ENCODE data around the gene KCNQ1. TPM values are rescaled to one million over a fixed set of nuclear protein-coding genes. Genes with fewer than 3 reads are reported as not detected.

KCNQ1 gene
- total RNA-seq, 6 donors from 2014 or later, result 18.0 to 45.4 (median 32.7) TPM

GRCh38 chr11:2791521-2792380, 346.9 kb downstream of the KCNQ1 start:
- Histone ChIP-seq H3K27me3 (no peaks in the 10 kb centered on the region), H3K4me3 (peak overlapping the region; percentile 41 to 63 (median 56)), H3K4me1 (peaks cover 8 to 21% (median 14%) of the 10 kb centered on the region in 4 donors), H3K36me3 (no peaks in the 10 kb centered on the region), H3K27ac (peak overlapping the region in 2 of 4 donors; percentile 43 to 79), H3K9me3 (no peaks in the 10 kb centered on the region)
- 16 to 47% methylated on average over 7 to 43 of the region's 71 CpGs for WGBS, 2 donors
- DNase-seq (peak; percentile 22 to 84), ATAC-seq (ENCODE audit: low FRiP score in 2 of 2) (peak in 1 of 2 donors; percentile 35)
- no peak for TF ChIP-seq POLR2AphosphoS5 (IDR thresholded peaks at IDR 0.05)
- TF ChIP-seq EP300 (IDR thresholded peaks at IDR 0.05), result no peak
- peak in 1 of 6 experiments; percentile 5 for TF ChIP-seq CTCF (IDR thresholded peaks at IDR 0.05)

GRCh38 chr11:2792381-2793250, 347.8 kb downstream of the KCNQ1 start:
- TF ChIP-seq CTCF (IDR thresholded peaks at IDR 0.05) (no peak), EP300 (IDR thresholded peaks at IDR 0.05) (no peak), POLR2AphosphoS5 (IDR thresholded peaks at IDR 0.05) (no peak), POLR2A (IDR thresholded peaks at IDR 0.05) (no peak)
- WGBS, 2 donors, result 93 to 96% methylated on average over 11 to 15 of the region's 28 CpGs
- Histone ChIP-seq H3K27ac (peak overlapping the region in 1 of 4 donors; percentile 79), H3K27me3 (no peaks in the 10 kb centered on the region), H3K9me3 (no peaks in the 10 kb centered on the region), H3K4me3 (peak overlapping the region in 1 of 4 donors; percentile 63), H3K36me3 (no peaks in the 10 kb centered on the region), H3K4me1 (peaks cover 8 to 21% (median 14%) of the 10 kb centered on the region in 4 donors)
- ATAC-seq (ENCODE audit: low FRiP score in 2 of 2) (no peak), DNase-seq (peak; percentile 19 to 65)

DNA sequence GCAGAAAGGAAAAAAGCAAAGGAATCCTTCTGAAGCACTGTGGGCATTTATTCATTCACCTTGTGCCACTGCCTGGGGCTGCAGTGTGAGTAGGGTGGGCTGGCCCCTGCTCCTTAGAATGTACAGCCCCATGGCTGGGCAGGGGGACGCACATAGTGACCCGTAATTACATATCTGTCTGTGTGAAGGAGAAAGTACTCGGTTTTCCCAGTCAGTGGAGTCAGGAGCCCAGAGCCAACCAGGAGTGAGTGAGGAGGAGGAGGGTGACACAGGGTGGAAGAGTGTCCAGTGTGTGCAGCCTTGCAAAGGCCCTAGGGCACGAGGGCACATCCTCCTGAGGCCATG, 348.9 kb downstream of the KCNQ1 start:
- no peak overlapping the region for H3K4me3 ChIP-seq
- WGBS, 2 donors, result 88 to 96% methylated on average over 4 of the region's 4 CpGs
- peak in 1 of 2 donors; percentile 14 for DNase-seq

More for the DNA sequence above, 348.9 kb downstream of the KCNQ1 start:
- no peak for ATAC-seq (ENCODE audit: low FRiP score in 2 of 2)
- Histone ChIP-seq H3K27me3 (no peaks in the 10 kb centered on the region), H3K36me3 (no peaks in the 10 kb centered on the region), H3K27ac (no peak overlapping the region), H3K4me1 (peaks cover 8 to 16% (median 13%) of the 10 kb centered on the region in 4 donors), H3K9me3 (no peaks in the 10 kb centered on the region)
- TF ChIP-seq POLR2AphosphoS5 (IDR thresholded peaks at IDR 0.05), result no peak
- TF ChIP-seq POLR2A (IDR thresholded peaks at IDR 0.05), result no peak
- TF ChIP-seq CTCF (IDR thresholded peaks at IDR 0.05), result no peak

All from upper lobe of left lung (tissue), 6 donors.